Karpas-422 (cell line): ENCODE measurements around the gene COPS3. TPM values are rescaled to one million over a fixed set of nuclear protein-coding genes. Genes with fewer than 3 reads are reported as not detected.
"Not testable (repeated sequence)": the region's sequence is repeated elsewhere in the genome, so short reads cannot be mapped to it uniquely, and the experiment has no call there.

ENCODE experiments used
- DNase-seq: peaks from one replicate; pipeline ENCODE4 v3.0.0-alpha.2; 2015
- H2AFZ ChIP-seq: fragments of 200-600 bp; sonication (generic); 2 replicates; pipeline ENCODE4 v1.6.1; 2014; ENCODE audit warnings: antibody characterized with exemption, low read length, mixed read lengths
- H3K27ac ChIP-seq: fragments of 200-600 bp; sonication (generic); 2 replicates; pipeline ENCODE4 v1.5.1; 2014; ENCODE audit warnings: mild to moderate bottlenecking, low read length, moderate library complexity
- H3K27me3 ChIP-seq: fragments of 200-600 bp; sonication (generic); 2 replicates; pipeline ENCODE4 v1.6.1; 2014; ENCODE audit warnings: low read length, mixed read lengths
- H3K36me3 ChIP-seq: fragments of 200-600 bp; sonication (generic); 2 replicates; pipeline ENCODE4 v1.6.1; 2014; ENCODE audit warnings: low read length, mixed read lengths; ENCODE audit not compliant: insufficient read depth
- H3K4me1 ChIP-seq: fragments of 200-600 bp; sonication (generic); 2 replicates; pipeline ENCODE4 v1.6.1; 2014; ENCODE audit warnings: mild to moderate bottlenecking, low read length, mixed read lengths
- H3K4me2 ChIP-seq: fragments of 200-600 bp; sonication (generic); 2 replicates; pipeline ENCODE4 v1.6.1; 2014; ENCODE audit warnings: low read length, low read depth, mild to moderate bottlenecking; ENCODE audit not compliant: poor library complexity, severe bottlenecking
- H3K4me3 ChIP-seq: fragments of 200-600 bp; sonication (generic); 2 replicates; pipeline ENCODE4 v1.5.1; 2014; ENCODE audit warnings: mild to moderate bottlenecking, antibody characterized with exemption, low read length, mixed read lengths
- H3K79me2 ChIP-seq: fragments of 200-600 bp; sonication (generic); 2 replicates; pipeline ENCODE4 v1.6.1; 2014; ENCODE audit warnings: mild to moderate bottlenecking, low read length, mixed read lengths
- H3K9ac ChIP-seq: fragments of 200-600 bp; sonication (generic); 2 replicates; pipeline ENCODE4 v1.6.0; 2014; ENCODE audit warnings: low read length
- H3K9me2 ChIP-seq: fragments of 200-600 bp; sonication (generic), shearing (Covaris generic); replicated peaks from 2 replicates; pipeline ENCODE4 v1.6.0; 2014; ENCODE audit warnings: mild to moderate bottlenecking, low read length, moderate library complexity; ENCODE audit not compliant: insufficient read depth
- H3K9me3 ChIP-seq: fragments of 300-700, 200-600 bp; sonication (generic); 2 replicates; pipeline ENCODE4 v1.6.1; 2014; ENCODE audit warnings: low read length, mixed read lengths
- H4K20me1 ChIP-seq: fragments of 200-600 bp; sonication (generic); 2 replicates; pipeline ENCODE4 v1.6.1; 2014; ENCODE audit warnings: mild to moderate bottlenecking, antibody characterized with exemption, low read length, low read depth; ENCODE audit not compliant: insufficient read depth
- total RNA-seq: library from RNA; depleted of rRNA; stranded (reverse); fragments of >200 nt; shearing (Covaris generic); gene quantifications from 2 replicates; pipeline ENCODE4 v1.2.3, GENCODE V29; 2014; ENCODE audit warnings: low replicate concordance

The COPS3 gene
- total RNA-seq, 1 experiment from 2014 or later, result 110 TPM

GRCh38 chr17:17305281-17305801 lies 24.3 kb upstream of the COPS3 start:
- Histone ChIP-seq H3K9me2 (no peaks in the 10 kb centered on the region), H3K4me3 (peak overlapping the region; percentile 92), H3K9me3 (no peaks in the 10 kb centered on the region), H3K4me2 (peak overlapping the region; percentile 81), H3K27ac (no peak overlapping the region), H3K79me2 (peaks cover 15% of the 10 kb centered on the region), H3K27me3 (no peaks in the 10 kb centered on the region), H4K20me1 (no peaks in the 10 kb centered on the region), H2AFZ (no peak overlapping the region), H3K9ac (peak overlapping the region; percentile 84), H3K36me3 (peaks cover 8% of the 10 kb centered on the region; the same call in 1 of the 2 replicates), H3K4me1 (peaks cover 41% of the 10 kb centered on the region)
- DNase-seq, result peak; percentile 91

- H3K79me2 ChIP-seq, result peaks cover 15% of the 10 kb centered on the region
- H3K27ac ChIP-seq, result peak overlapping the region; percentile 45
- H3K36me3 ChIP-seq, result 0 out of 2 replicates have a peak, but pooled peaks cover 6% of the 10 kb centered on the region
- no peaks in the 10 kb centered on the region for H3K9me2 ChIP-seq
- H3K4me2 ChIP-seq, result peak overlapping the region; percentile 81
- no peaks in the 10 kb centered on the region for H3K9me3 ChIP-seq
- peak overlapping the region; percentile 92 for H3K4me3 ChIP-seq
- H4K20me1 ChIP-seq, result no peaks in the 10 kb centered on the region
- H3K9ac ChIP-seq, result peak overlapping the region; percentile 84
- H3K27me3 ChIP-seq, result no peaks in the 10 kb centered on the region
- no peak overlapping the region for H2AFZ ChIP-seq
- DNase-seq, result peak; percentile 63
- peaks cover 45% of the 10 kb centered on the region for H3K4me1 ChIP-seq
Observed at GRCh38 chr17:17304521-17304985, 23.5 kb upstream of the COPS3 start.

GRCh38 chr17:17303847-17304490 lies 22.9 kb upstream of the COPS3 start:
- peak overlapping the region; percentile 45 for H3K27ac ChIP-seq
- H3K79me2 ChIP-seq, result peaks cover 15% of the 10 kb centered on the region
- no peak overlapping the region for H2AFZ ChIP-seq
- no peak for DNase-seq
- peaks cover 45% of the 10 kb centered on the region for H3K4me1 ChIP-seq
- H3K36me3 ChIP-seq, result 0 out of 2 replicates have a peak, but pooled peaks cover 6% of the 10 kb centered on the region
- no peaks in the 10 kb centered on the region for H4K20me1 ChIP-seq
- peak overlapping the region; percentile 81 for H3K4me2 ChIP-seq
- peak overlapping the region; percentile 92 for H3K4me3 ChIP-seq
- H3K27me3 ChIP-seq, result no peaks in the 10 kb centered on the region
- H3K9me2 ChIP-seq, result no peaks in the 10 kb centered on the region
- H3K9ac ChIP-seq, result peak overlapping the region; percentile 84
- no peaks in the 10 kb centered on the region for H3K9me3 ChIP-seq

- Histone ChIP-seq H3K9ac (peak within 1 kb of the TSS; percentile 84), H3K36me3 (0 out of 2 replicates have a peak, but pooled peaks cover 6% of the 10 kb centered on the region), H4K20me1 (no peaks in the 10 kb centered on the region), H2AFZ (peak within 1 kb of the TSS; percentile 58; the same call in 1 of the 2 replicates), H3K9me2 (no peaks in the 10 kb centered on the region), H3K27ac (peak within 1 kb of the TSS; percentile 49; the same call in 1 of the 2 replicates), H3K9me3 (no peaks in the 10 kb centered on the region), H3K79me2 (peaks cover 15% of the 10 kb centered on the region), H3K27me3 (no peaks in the 10 kb centered on the region), H3K4me2 (peak within 1 kb of the TSS; percentile 81), H3K4me3 (peak within 1 kb of the TSS; percentile 92), H3K4me1 (peaks cover 45% of the 10 kb centered on the region)
- peak; percentile 96 for DNase-seq
Observed at GRCh38 chr17:17303010-17303846, 22.2 kb upstream of the COPS3 start, which contains the start of gene NT5M. Gene NT5M, plus strand, starts transcription at chr17:17303373. Its CDS starts 178 bp downstream, at chr17:17303551.

- H3K9me2 ChIP-seq, H3K4me2 ChIP-seq, DNase-seq, H3K27ac ChIP-seq, H3K36me3 ChIP-seq, H4K20me1 ChIP-seq, H3K4me3 ChIP-seq, H2AFZ ChIP-seq, H3K9me3 ChIP-seq, H3K9ac ChIP-seq, H3K27me3 ChIP-seq: not testable (repeated sequence)
- peaks cover 15% of the 10 kb centered on the region for H3K79me2 ChIP-seq
- H3K4me1 ChIP-seq, result peaks cover 47% of the 10 kb centered on the region
Observed at GRCh38 chr17:17301659-17302058, 20.6 kb upstream of the COPS3 start.

GRCh38 chr17:17300624-17301568 lies 19.9 kb upstream of the COPS3 start:
- no peaks in the 10 kb centered on the region for H4K20me1 ChIP-seq
- H3K9me3 ChIP-seq, result no peaks in the 10 kb centered on the region
- peak overlapping the region; percentile 98 for H3K4me2 ChIP-seq
- H3K27me3 ChIP-seq, result no peaks in the 10 kb centered on the region
- peaks cover 47% of the 10 kb centered on the region for H3K4me1 ChIP-seq
- H3K4me3 ChIP-seq, result peak overlapping the region; percentile 71
- H3K9ac ChIP-seq, result peak overlapping the region; percentile 74
- peak overlapping the region; percentile 99 for H2AFZ ChIP-seq
- H3K9me2 ChIP-seq, result no peaks in the 10 kb centered on the region
- H3K79me2 ChIP-seq, result peaks cover 15% of the 10 kb centered on the region
- peak overlapping the region; percentile 41; the same call in 1 of the 2 replicates for H3K27ac ChIP-seq
- H3K36me3 ChIP-seq, result no peaks in the 10 kb centered on the region
- DNase-seq, result peak; percentile 80

- H3K4me3 ChIP-seq, result no peak overlapping the region
- no peaks in the 10 kb centered on the region for H3K79me2 ChIP-seq
- H3K4me2 ChIP-seq, result no peak overlapping the region
- no peak overlapping the region for H3K27ac ChIP-seq
- H2AFZ ChIP-seq, result no peak overlapping the region
- no peaks in the 10 kb centered on the region for H3K9me2 ChIP-seq
- no peak overlapping the region for H3K9ac ChIP-seq
- no peaks in the 10 kb centered on the region for H3K27me3 ChIP-seq
- no peaks in the 10 kb centered on the region for H4K20me1 ChIP-seq
- H3K4me1 ChIP-seq, result peaks cover 25% of the 10 kb centered on the region
- H3K9me3 ChIP-seq, result no peaks in the 10 kb centered on the region
- DNase-seq, result no peak
- no peaks in the 10 kb centered on the region for H3K36me3 ChIP-seq
Observed at GRCh38 chr17:17298108-17298507, 17.1 kb upstream of the COPS3 start.
